Measurements from ENCODE around the gene OR11H6. TPM values are rescaled to one million over a fixed set of nuclear protein-coding genes. Genes with fewer than 3 reads are reported as not detected.

Gene OR11H6
- total and polyA plus RNA-seq, 9 of the 15 experiments (the other 6 are each of a cell fraction or from before 2014, with no cell fraction given): not detected

DNA sequence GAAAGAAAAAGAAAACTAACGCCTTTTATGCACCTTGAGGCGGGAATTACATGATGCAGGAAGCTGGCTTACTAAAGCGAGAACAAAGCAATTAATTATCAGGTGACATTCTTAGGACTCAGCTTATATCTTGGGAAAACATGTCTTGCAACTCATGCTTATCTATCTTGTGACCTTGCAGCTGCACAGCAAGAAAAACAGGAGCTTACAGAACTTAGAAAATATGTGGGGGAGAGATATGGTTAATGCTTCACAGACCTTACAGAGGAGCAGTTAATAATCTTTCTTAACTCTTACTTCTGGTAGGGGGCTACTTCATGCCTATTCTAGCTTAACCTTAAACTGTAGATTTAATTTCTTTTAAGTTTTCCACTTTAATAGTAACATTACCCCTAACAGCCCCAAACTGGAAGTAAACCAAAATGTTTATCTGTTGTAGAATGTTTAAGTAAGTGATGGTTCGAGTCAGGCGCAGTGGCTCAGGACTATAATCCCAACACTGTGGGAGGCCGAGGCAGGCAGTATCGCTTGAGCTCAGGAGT is 46.0 kb upstream of the OR11H6 start (continued):
- TF ChIP-seq, protein P1, sequence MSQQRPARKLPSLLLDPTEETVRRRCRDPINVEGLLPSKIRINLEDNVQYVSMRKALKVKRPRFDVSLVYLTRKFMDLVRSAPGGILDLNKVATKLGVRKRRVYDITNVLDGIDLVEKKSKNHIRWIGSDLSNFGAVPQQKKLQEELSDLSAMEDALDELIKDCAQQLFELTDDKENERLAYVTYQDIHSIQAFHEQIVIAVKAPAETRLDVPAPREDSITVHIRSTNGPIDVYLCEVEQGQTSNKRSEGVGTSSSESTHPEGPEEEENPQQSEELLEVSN (IDR thresholded peaks at IDR 0.05; ENCODE audit: borderline replicate concordance in 1 of 2, extremely low read depth in 1 of 2, insufficient read depth in 1 of 2, insufficient read length in 1 of 2, low read depth in 1 of 2, low read length in 1 of 2, poor library complexity in 1 of 2, severe bottlenecking in 1 of 2): peak in 1 of 2 experiments; percentile 7
- peak; percentile 93 for TF ChIP-seq ZNF197 (CRISPR knock-in tag; IDR thresholded peaks at IDR 0.05; ENCODE audit: low read depth)
- peak; percentile 49 to 66 for TF ChIP-seq NCOA2 (IDR thresholded peaks at IDR 0.05; ENCODE audit: partially characterized antibody in 2 of 2)
- TF ChIP-seq FIP1L1 (IDR thresholded peaks at IDR 0.05; ENCODE audit: low read depth, low read length, poor library complexity, severe bottlenecking): no peak
- peak; percentile 94 for TF ChIP-seq SMARCA4 (IDR thresholded peaks at IDR 0.05)
- no peak for TF ChIP-seq JUNB (CRISPR knock-in tag; conservative IDR thresholded peaks at IDR 0.05)
- peak; percentile 50; the same call in 1 of the 2 replicates for TF ChIP-seq GTF2E2 (tag; IDR thresholded peaks at IDR 0.05)
- no peak for TF ChIP-seq CBX2 (IDR thresholded peaks at IDR 0.05; ENCODE audit: insufficient read depth, low read length, poor library complexity, severe bottlenecking)
- TF ChIP-seq, protein P2, sequence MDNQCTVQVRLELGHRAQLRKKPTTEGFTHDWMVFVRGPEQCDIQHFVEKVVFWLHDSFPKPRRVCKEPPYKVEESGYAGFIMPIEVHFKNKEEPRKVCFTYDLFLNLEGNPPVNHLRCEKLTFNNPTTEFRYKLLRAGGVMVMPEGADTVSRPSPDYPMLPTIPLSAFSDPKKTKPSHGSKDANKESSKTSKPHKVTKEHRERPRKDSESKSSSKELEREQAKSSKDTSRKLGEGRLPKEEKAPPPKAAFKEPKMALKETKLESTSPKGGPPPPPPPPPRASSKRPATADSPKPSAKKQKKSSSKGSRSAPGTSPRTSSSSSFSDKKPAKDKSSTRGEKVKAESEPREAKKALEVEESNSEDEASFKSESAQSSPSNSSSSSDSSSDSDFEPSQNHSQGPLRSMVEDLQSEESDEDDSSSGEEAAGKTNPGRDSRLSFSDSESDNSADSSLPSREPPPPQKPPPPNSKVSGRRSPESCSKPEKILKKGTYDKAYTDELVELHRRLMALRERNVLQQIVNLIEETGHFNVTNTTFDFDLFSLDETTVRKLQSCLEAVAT (IDR thresholded peaks at IDR 0.05): 0 out of 4 replicates have a peak, but pooled peaks of 1 of the 2 experiments have one; percentile 5
- TF ChIP-seq, protein P3, sequence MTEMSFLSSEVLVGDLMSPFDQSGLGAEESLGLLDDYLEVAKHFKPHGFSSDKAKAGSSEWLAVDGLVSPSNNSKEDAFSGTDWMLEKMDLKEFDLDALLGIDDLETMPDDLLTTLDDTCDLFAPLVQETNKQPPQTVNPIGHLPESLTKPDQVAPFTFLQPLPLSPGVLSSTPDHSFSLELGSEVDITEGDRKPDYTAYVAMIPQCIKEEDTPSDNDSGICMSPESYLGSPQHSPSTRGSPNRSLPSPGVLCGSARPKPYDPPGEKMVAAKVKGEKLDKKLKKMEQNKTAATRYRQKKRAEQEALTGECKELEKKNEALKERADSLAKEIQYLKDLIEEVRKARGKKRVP (CRISPR knock-in tag; IDR thresholded peaks at IDR 0.05): no peak
- TF ChIP-seq, protein P4, sequence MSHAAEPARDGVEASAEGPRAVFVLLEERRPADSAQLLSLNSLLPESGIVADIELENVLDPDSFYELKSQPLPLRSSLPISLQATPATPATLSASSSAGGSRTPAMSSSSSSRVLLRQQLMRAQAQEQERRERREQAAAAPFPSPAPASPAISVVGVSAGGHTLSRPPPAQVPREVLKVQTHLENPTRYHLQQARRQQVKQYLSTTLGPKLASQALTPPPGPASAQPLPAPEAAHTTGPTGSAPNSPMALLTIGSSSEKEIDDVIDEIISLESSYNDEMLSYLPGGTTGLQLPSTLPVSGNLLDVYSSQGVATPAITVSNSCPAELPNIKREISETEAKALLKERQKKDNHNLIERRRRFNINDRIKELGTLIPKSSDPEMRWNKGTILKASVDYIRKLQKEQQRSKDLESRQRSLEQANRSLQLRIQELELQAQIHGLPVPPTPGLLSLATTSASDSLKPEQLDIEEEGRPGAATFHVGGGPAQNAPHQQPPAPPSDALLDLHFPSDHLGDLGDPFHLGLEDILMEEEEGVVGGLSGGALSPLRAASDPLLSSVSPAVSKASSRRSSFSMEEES (CRISPR knock-in tag; IDR thresholded peaks at IDR 0.05): peak; percentile 37; the same call in 1 of the 2 replicates
- TF ChIP-seq ELF4 (CRISPR knock-in tag; IDR thresholded peaks at IDR 0.05): peak; percentile 42; the same call in 1 of the 2 replicates
- TF ChIP-seq, protein P5, sequence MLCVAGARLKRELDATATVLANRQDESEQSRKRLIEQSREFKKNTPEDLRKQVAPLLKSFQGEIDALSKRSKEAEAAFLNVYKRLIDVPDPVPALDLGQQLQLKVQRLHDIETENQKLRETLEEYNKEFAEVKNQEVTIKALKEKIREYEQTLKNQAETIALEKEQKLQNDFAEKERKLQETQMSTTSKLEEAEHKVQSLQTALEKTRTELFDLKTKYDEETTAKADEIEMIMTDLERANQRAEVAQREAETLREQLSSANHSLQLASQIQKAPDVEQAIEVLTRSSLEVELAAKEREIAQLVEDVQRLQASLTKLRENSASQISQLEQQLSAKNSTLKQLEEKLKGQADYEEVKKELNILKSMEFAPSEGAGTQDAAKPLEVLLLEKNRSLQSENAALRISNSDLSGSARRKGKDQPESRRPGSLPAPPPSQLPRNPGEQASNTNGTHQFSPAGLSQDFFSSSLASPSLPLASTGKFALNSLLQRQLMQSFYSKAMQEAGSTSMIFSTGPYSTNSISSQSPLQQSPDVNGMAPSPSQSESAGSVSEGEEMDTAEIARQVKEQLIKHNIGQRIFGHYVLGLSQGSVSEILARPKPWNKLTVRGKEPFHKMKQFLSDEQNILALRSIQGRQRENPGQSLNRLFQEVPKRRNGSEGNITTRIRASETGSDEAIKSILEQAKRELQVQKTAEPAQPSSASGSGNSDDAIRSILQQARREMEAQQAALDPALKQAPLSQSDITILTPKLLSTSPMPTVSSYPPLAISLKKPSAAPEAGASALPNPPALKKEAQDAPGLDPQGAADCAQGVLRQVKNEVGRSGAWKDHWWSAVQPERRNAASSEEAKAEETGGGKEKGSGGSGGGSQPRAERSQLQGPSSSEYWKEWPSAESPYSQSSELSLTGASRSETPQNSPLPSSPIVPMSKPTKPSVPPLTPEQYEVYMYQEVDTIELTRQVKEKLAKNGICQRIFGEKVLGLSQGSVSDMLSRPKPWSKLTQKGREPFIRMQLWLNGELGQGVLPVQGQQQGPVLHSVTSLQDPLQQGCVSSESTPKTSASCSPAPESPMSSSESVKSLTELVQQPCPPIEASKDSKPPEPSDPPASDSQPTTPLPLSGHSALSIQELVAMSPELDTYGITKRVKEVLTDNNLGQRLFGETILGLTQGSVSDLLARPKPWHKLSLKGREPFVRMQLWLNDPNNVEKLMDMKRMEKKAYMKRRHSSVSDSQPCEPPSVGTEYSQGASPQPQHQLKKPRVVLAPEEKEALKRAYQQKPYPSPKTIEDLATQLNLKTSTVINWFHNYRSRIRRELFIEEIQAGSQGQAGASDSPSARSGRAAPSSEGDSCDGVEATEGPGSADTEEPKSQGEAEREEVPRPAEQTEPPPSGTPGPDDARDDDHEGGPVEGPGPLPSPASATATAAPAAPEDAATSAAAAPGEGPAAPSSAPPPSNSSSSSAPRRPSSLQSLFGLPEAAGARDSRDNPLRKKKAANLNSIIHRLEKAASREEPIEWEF (CRISPR knock-in tag; IDR thresholded peaks at IDR 0.05): peak; percentile 70; the same call in 1 of the 2 replicates
- no peak for TF ChIP-seq RFX5 (IDR thresholded peaks at IDR 0.05; ENCODE audit: low read depth, low read length)
- peak; percentile 5; the same call in 1 of the 2 replicates for TF ChIP-seq BCOR (IDR thresholded peaks at IDR 0.05)
- TF ChIP-seq FOXK2 (conservative IDR thresholded peaks at IDR 0.05 in 1 of 2, IDR thresholded peaks at IDR 0.05 in 1 of 2; ENCODE audit: low read depth in 2 of 2): peak; percentile 50 to 61; a peak in 2 of 4 replicates
